ENCODE measurements around the gene GUK1.

Gene GUK1

GRCh38 chr1:228150120-228150460 lies 10.0 kb downstream of the GUK1 start:
- no peak for DNase-seq (ENCODE audit: low read depth in 2 of 2)

- DNase-seq (ENCODE audit: low read depth in 2 of 2), result no peak
Observed at GRCh38 chr1:228150461-228151179, 10.5 kb downstream of the GUK1 start.

DNA sequence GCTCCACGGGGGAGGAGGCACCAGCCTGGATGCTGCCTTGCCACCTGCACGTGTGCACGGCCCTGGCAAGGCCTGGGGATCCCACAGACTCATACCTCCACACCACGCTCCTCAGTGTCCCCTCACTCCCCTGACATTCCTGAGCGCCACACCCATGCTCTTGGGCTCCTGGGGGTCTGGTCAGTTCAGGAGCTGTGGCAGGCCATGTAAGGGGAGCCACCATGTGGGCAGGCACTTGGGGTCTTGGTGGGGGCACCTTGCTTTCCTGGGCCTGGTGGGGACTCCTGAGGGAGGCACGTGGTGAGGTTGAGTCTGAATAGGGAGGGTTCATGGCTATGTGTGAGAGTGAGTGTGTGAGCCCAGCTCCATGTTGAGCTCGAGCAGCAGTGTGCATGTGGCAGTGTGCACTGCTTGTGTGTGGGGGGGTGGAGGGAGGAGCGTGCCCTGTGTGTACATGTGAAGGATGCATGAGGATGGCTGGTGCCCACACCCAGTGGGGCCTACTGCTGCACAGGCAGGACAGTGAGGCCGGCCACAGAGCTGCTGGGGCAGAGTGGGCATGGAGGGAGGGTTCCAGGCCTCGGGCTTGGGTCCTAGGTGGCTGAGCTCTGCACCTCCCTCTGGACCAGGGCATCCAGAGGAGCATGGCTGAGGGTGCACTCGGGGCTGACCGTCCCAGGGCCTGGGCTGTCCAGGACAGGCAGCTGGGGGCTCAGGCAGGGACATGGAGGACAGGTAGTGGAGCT lies 11.3 kb downstream of the GUK1 start:
- no peak for DNase-seq (ENCODE audit: low read depth in 2 of 2)

DNA sequence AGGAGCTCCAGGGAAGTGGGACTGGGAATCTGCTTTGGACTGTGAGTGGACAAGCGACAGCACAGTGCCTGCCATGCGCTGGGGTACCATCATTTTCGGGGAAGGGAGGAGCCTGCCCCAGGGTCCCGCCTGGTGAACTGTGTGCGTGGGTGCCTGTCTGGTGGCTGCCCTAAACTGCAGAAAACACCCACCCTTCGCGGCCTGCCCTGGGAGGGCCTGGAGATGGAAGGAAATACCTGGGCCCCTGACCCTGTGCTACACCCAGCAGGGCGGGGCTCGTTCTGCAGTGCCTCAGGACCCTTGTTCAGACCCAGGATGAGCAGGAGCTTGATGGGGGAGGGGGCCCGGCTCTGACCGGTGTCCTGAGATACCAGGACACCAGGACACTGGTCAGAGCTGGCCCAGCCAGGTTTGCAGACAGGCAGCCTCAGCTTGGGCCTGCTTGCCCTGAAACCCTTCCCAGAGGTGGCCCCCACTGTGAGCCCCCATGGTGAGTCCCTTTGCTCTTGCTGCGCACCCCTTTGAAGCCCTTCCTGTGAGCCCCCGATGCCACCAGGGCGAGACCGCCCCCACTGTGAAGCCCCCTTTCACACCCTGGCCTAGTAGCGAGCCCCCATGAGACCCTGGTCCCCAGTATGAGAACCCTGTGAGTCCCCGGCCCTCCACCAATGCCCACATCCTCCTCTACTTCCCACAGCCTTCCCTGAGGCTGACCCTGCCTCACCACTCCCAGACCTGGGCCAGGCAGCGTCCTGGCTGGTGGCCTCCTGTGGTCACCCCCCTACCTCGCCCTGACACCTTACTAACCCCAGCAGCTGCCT lies 12.2 kb downstream of the GUK1 start:
- no peak for DNase-seq (ENCODE audit: low read depth in 2 of 2)

GRCh38 chr1:228152918-228153258 lies 12.8 kb downstream of the GUK1 start:
- DNase-seq (ENCODE audit: low read depth in 2 of 2), result no peak

GRCh38 chr1:228154021-228154669 lies 14.1 kb downstream of the GUK1 start:
- no peak for DNase-seq (ENCODE audit: low read depth in 2 of 2)

DNA sequence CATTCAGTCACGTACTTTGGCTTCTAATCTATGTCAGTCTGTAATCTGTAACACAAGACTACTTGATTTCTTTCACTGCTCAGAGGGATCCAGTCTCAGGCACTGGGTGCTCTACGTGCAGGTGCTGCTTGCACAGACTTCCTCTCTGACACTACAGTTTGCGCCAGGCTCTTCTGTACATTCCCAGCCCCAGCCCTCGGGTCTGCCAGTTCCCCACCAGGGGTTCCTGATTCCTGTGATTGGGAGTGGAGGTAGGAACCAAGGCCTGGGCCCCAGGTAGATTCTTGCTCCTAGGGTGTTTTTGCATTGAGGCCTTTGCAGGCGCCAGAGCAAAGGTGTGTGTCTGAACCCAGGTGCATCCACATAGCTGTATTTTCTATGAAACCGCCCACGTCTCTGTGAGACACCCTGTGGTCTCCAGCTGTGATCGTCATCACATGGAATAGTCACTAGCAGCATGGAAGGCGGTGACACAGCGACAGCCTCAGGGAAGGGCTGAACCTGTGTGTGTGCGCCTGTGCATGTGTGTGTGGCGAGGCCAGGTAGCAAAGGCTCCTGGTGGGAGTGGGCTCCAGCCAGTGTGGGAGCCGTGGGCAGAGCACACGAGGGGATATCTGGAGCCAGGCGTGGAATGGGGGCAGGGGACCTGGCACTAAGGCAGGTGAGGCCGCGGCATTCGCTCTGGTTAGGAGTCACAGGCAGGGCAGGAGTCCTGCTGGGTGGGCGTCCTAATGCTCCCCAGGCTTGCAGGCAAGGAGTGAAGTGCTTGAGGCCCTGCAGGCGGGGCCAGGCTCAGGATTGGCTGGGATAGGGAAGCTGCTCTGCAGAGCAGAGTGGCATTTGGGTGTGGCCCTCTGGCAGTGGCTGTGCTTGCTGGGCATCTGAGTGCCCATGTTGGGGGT lies 14.8 kb downstream of the GUK1 start:
- DNase-seq (ENCODE audit: low read depth in 2 of 2), result no peak

- DNase-seq (ENCODE audit: low read depth in 2 of 2), result no peak
Observed at GRCh38 chr1:228155596-228156514, 15.8 kb downstream of the GUK1 start.

- DNase-seq (ENCODE audit: low read depth in 2 of 2), result no peak
Observed at GRCh38 chr1:228156515-228156881, 16.4 kb downstream of the GUK1 start.

DNA sequence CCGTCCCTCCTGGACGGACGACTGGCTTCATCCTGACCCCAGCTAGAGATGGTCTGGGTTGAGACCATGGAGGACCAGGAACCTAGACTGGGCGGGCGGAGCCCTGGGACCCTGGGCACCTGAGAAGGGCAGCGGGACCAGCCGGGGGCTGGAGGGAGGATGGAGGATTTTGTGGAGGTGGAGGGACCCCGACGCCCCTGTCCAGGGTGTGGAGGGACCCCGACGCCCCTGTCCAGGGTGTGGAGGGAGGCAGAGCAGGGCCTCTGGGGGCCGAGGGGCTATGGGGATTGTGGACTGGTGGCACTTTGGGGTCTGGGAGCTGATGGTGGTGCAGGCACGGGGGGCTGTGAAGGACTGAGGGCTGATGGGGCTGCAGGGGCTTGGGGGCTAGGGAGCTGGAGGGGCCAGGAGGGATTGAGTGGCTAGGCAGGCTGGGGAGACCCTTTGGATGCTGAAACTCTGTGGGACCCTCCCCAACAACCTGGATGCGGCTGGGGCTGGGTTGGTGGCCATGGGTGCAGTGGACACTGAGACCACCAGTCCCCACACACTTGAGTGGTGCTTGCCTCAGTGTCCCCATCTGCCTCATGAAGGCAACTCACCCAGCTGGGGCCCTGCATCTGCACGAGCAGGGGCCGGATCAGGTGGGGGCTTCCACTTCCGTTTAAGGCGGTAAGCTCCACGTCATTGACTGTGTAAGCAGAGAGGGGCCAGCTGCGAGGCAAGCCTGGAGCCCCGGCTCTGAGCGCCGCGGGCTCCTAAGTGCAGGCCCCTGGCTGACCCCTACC lies 17.1 kb downstream of the GUK1 start:
- DNase-seq (ENCODE audit: low read depth in 2 of 2), result no peak

GRCh38 chr1:228157729-228158126 lies 17.6 kb downstream of the GUK1 start:
- no peak for DNase-seq (ENCODE audit: low read depth in 2 of 2)

GRCh38 chr1:228158151-228159007 lies 18.3 kb downstream of the GUK1 start:
- no peak for DNase-seq (ENCODE audit: low read depth in 2 of 2)

- DNase-seq (ENCODE audit: low read depth in 2 of 2), result no peak
Observed at GRCh38 chr1:228159008-228159665, 19.1 kb downstream of the GUK1 start.

GRCh38 chr1:228160201-228160761 lies 20.2 kb downstream of the GUK1 start:
- DNase-seq (ENCODE audit: low read depth in 2 of 2), result no peak

DNA sequence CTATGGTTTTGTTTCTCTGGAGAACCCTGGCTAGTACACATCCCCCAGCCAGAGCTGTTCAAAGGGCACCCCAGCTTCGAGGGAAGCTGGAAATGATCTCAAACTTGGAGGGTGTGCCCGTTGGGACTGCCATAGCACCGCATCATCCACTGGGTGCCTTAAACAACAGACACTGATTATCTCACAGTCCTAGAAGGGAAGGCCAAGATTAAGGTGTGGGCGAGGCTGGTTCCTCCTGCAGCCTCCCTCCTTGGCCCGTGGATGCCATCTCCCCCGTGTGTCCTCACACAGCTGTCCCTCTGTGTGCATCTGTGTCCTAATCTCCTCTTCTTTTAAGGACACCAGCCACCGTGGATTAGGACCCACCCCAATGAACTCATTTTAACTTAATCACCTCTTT lies 21.3 kb downstream of the GUK1 start:
- DNase-seq (ENCODE audit: low read depth in 2 of 2), result no peak

GRCh38 chr1:228161866-228162265 lies 21.8 kb downstream of the GUK1 start:
- DNase-seq (ENCODE audit: low read depth in 2 of 2), result no peak

DNA sequence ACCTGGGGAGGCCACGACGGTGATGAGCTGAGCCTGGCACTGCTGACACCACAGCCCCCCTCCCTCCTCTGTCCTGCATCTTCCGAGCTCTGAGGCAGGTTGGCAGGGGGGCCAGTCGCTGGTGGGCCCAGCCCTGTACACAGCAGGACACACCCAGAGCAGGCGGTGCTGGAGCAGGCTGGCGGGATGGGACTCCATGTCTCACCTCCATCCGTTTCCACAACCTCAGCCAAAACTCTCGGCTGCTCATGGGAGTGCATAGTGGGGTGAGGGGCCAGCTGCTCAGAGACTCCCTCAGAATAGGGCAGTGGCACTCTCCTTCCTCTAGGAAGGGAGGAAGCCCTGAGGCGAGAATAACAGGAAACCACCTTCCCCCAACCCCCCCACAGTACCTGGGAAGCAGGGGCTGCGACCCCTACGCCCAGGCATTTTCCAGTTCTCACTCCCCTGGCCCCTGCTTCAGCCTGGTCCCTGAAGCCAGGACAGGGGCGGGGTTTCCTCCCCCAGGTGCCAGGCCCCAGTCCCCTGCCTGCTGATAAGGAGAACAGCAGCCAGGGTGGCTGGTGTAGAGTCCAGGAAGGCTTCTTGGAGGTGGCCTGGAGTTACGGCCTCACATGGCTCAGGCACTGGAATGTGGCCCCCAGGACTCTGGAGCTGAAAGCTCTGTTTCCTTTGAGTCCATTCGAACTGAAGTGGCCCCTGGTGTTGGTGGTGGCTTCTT lies 22.4 kb downstream of the GUK1 start:
- no peak for DNase-seq (ENCODE audit: low read depth in 2 of 2)

Data from stimulated activated CD4-positive, alpha-beta T cell treated with anti-CD3 and anti-CD28 coated beads, Interleukin-1b, Interleukin-23, amount 100 ng/mL, for 1 hour (primary cell).